GM23248 (cell line): Measurements from ENCODE around the gene CPNE4.

Experiments
- EZH2 ChIP-seq: fragments of 200-600 bp; sonication (generic); IDR thresholded peaks from 2 replicates; pipeline ENCODE4 v1.6.1; 2018; ENCODE audit warnings: antibody characterized with exemption, mild to moderate bottlenecking; ENCODE audit not compliant: insufficient read depth, poor library complexity, severe bottlenecking
- EZH2phosphoT487 ChIP-seq: fragments of 200-600 bp; sonication (generic); IDR thresholded peaks from 2 replicates; pipeline ENCODE4 v1.6.1; 2018; ENCODE audit warnings: antibody characterized with exemption, moderate library complexity, mild to moderate bottlenecking, low read depth; ENCODE audit not compliant: insufficient read depth

- TF ChIP-seq EZH2phosphoT487, result no peak
- no peak for TF ChIP-seq EZH2
Observed at GRCh38 chr3:131704098-131704497, 330.7 kb downstream of the CPNE4 start.
